Astrocyte (in vitro differentiated cells and primary cell): ENCODE measurements around the gene NCBP3. TPM values are rescaled to one million over a fixed set of nuclear protein-coding genes. Genes with fewer than 3 reads are reported as not detected.

Experiments
- DNase-seq: peaks from one replicate; pipeline ENCODE4 v3.0.0-alpha.2; 2010; ENCODE audit warnings: low read depth
- FAIRE-seq: peaks from 2 replicates; lab custom pipeline; 2011; peaks lifted over from hg19 to GRCh38; lab: Jason Lieb, UNC
- H2AFZ ChIP-seq: 2 replicates; pipeline ENCODE4 v1.6.0; 2012; ENCODE audit warnings: low read depth, low read length, inconsistent platforms
- H3K27ac ChIP-seq: 2 replicates; pipeline ENCODE4 v1.5.1; 2011; ENCODE audit warnings: low read depth, low read length, inconsistent platforms
- H3K27me3 ChIP-seq: 2 replicates; pipeline ENCODE4 v1.6.0; 2011; ENCODE audit warnings: low read length, inconsistent platforms; ENCODE audit not compliant: insufficient read depth
- H3K36me3 ChIP-seq: 2 replicates; pipeline ENCODE4 v1.5.1; 2011; ENCODE audit warnings: low read length, inconsistent platforms; ENCODE audit not compliant: insufficient read depth
- H3K4me1 ChIP-seq: 2 replicates; pipeline ENCODE4 v1.5.1; 2011; ENCODE audit warnings: low read length, inconsistent platforms; ENCODE audit not compliant: insufficient read depth
- H3K4me2 ChIP-seq: 2 replicates; pipeline ENCODE4 v1.6.0; 2012; ENCODE audit warnings: low read length, inconsistent platforms
- H3K4me3 ChIP-seq: 2 replicates; pipeline ENCODE4 v1.5.1; 2011; ENCODE audit warnings: low read depth, mild to moderate bottlenecking, low read length, inconsistent platforms; ENCODE audit not compliant: insufficient read depth
- H3K79me2 ChIP-seq: 2 replicates; pipeline ENCODE4 v1.6.0; 2012; ENCODE audit warnings: mild to moderate bottlenecking, low read length, inconsistent platforms; ENCODE audit not compliant: insufficient read depth
- H3K9ac ChIP-seq: 2 replicates; pipeline ENCODE4 v1.6.0; 2012; ENCODE audit warnings: mild to moderate bottlenecking, low read length, inconsistent platforms
- H3K9me3 ChIP-seq: 2 replicates; pipeline ENCODE4 v1.5.1; 2012; ENCODE audit warnings: low read depth, mild to moderate bottlenecking, low read length, inconsistent platforms; ENCODE audit not compliant: insufficient read depth
- H4K20me1 ChIP-seq: 2 replicates; pipeline ENCODE4 v1.6.0; 2012; ENCODE audit warnings: low read length, inconsistent platforms; ENCODE audit not compliant: insufficient read depth
- H3K27ac Mint-ChIP-seq: one replicate; pipeline ENCODE4 v1.8.0; 2021; ENCODE audit warnings: mild to moderate bottlenecking, mixed read lengths; ENCODE audit not compliant: unreplicated experiment
- H3K27me3 Mint-ChIP-seq: one replicate; pipeline ENCODE4 v1.8.0; 2021; ENCODE audit warnings: low read depth, mixed read lengths; ENCODE audit not compliant: unreplicated experiment
- H3K36me3 Mint-ChIP-seq: one replicate; pipeline ENCODE4 v1.8.0; 2021; ENCODE audit warnings: low read depth, mixed read lengths; ENCODE audit not compliant: unreplicated experiment
- H3K4me1 Mint-ChIP-seq: one replicate; pipeline ENCODE4 v1.8.0; 2021; ENCODE audit warnings: low read depth, mixed read lengths; ENCODE audit not compliant: unreplicated experiment
- H3K4me3 Mint-ChIP-seq: one replicate; pipeline ENCODE4 v1.8.0; 2021; ENCODE audit warnings: mild to moderate bottlenecking, moderate library complexity, mixed read lengths; ENCODE audit not compliant: unreplicated experiment
- H3K9me3 Mint-ChIP-seq: one replicate; pipeline ENCODE4 v1.8.0; 2021; ENCODE audit warnings: mild to moderate bottlenecking, mixed read lengths; ENCODE audit not compliant: unreplicated experiment
- CTCF ChIP-seq: IDR thresholded peaks from 2 replicates; pipeline ENCODE4 v1.5.1; 2011; ENCODE audit warnings: low read depth, mild to moderate bottlenecking, inconsistent platforms, low read length, moderate library complexity; ENCODE audit not compliant: insufficient read depth
- EZH2 ChIP-seq: IDR thresholded peaks from 2 replicates; pipeline ENCODE4 v1.6.1; 2012; ENCODE audit warnings: mild to moderate bottlenecking, low read length, inconsistent platforms; ENCODE audit not compliant: insufficient read depth
- total RNA-seq: library from RNA; stranded (reverse); gene quantifications from 2 replicates; pipeline ENCODE4 v1.2.1, GENCODE V29; 2021

The NCBP3 gene
- total RNA-seq, 1 donor from 2014 or later, result 46.7 TPM

- FAIRE-seq, result no peak
- Histone ChIP-seq H2AFZ (no peak overlapping the region), H3K27ac (no peak overlapping the region), H3K9me3 (no peaks in the 10 kb centered on the region), H3K4me1 (peaks cover 11% of the 10 kb centered on the region), H3K36me3 (peaks cover 22% of the 10 kb centered on the region), H4K20me1 (no peaks in the 10 kb centered on the region), H3K9ac (no peak overlapping the region), H3K79me2 (peaks cover 3% of the 10 kb centered on the region), H3K27me3 (no peaks in the 10 kb centered on the region), H3K4me3 (no peak overlapping the region), H3K4me2 (no peak overlapping the region)
- Mint-ChIP-seq H3K4me1 (no peaks in the 10 kb centered on the region), H3K27me3 (no peaks in the 10 kb centered on the region), H3K27ac (no peak overlapping the region), H3K9me3 (no peaks in the 10 kb centered on the region), H3K36me3 (peaks cover 17% of the 10 kb centered on the region), H3K4me3 (no peak overlapping the region)
- TF ChIP-seq CTCF, result no peak
- TF ChIP-seq EZH2, result no peak
- no peak for DNase-seq
Observed at GRCh38 chr17:3812284-3812683, 33.8 kb downstream of the NCBP3 start.

GRCh38 chr17:3810019-3810418 lies 36.0 kb downstream of the NCBP3 start:
- Histone ChIP-seq H3K9me3 (no peaks in the 10 kb centered on the region), H3K36me3 (peaks cover 23% of the 10 kb centered on the region), H3K27me3 (no peaks in the 10 kb centered on the region), H3K4me2 (no peak overlapping the region), H3K4me1 (peaks cover 11% of the 10 kb centered on the region), H3K9ac (no peak overlapping the region), H3K79me2 (peaks cover 3% of the 10 kb centered on the region), H2AFZ (no peak overlapping the region), H3K27ac (no peak overlapping the region), H3K4me3 (no peak overlapping the region), H4K20me1 (no peaks in the 10 kb centered on the region)
- H3K27ac Mint-ChIP-seq, result no peak overlapping the region
- H3K4me1 Mint-ChIP-seq, result no peaks in the 10 kb centered on the region
- no peak for DNase-seq
- H3K9me3 Mint-ChIP-seq, result no peaks in the 10 kb centered on the region
- no peak overlapping the region for H3K4me3 Mint-ChIP-seq
- FAIRE-seq, result no peak
- peaks cover 14% of the 10 kb centered on the region for H3K36me3 Mint-ChIP-seq
- no peaks in the 10 kb centered on the region for H3K27me3 Mint-ChIP-seq
- TF ChIP-seq EZH2 (no peak), CTCF (no peak)

- H3K36me3 Mint-ChIP-seq, result peaks cover 10% of the 10 kb centered on the region
- H3K4me2 ChIP-seq, result no peak overlapping the region
- no peak for DNase-seq
- no peak overlapping the region for H3K27ac ChIP-seq
- TF ChIP-seq CTCF, result no peak
- no peak for TF ChIP-seq EZH2
- peaks cover 17% of the 10 kb centered on the region for H3K4me1 ChIP-seq
- H3K27me3 ChIP-seq, result no peaks in the 10 kb centered on the region
- H3K4me3 ChIP-seq, result no peak overlapping the region
- no peak overlapping the region for H2AFZ ChIP-seq
- H3K27ac Mint-ChIP-seq, result no peak overlapping the region
- H3K79me2 ChIP-seq, result peaks cover 3% of the 10 kb centered on the region
- FAIRE-seq, result no peak
- H3K36me3 ChIP-seq, result peaks cover 20% of the 10 kb centered on the region
- H4K20me1 ChIP-seq, result no peaks in the 10 kb centered on the region
- H3K9ac ChIP-seq, result no peak overlapping the region
- no peaks in the 10 kb centered on the region for H3K9me3 ChIP-seq
- no peaks in the 10 kb centered on the region for H3K27me3 Mint-ChIP-seq
- no peaks in the 10 kb centered on the region for H3K9me3 Mint-ChIP-seq
- no peak overlapping the region for H3K4me3 Mint-ChIP-seq
- no peaks in the 10 kb centered on the region for H3K4me1 Mint-ChIP-seq
Observed at GRCh38 chr17:3809135-3809534, 36.9 kb downstream of the NCBP3 start.
